IMR-90 (cell line): ENCODE data around the gene FNBP1. TPM values are rescaled to one million over a fixed set of nuclear protein-coding genes. Genes with fewer than 3 reads are reported as not detected.

ENCODE experiments used
- ATAC-seq: fragments of 200-7000 bp; cut with Tn5 transposase; 2 replicates; pipeline ENCODE4 v1.9.1; 2020; ENCODE audit warnings: low read depth, mild to moderate bottlenecking, moderate library complexity
- BruUV-seq: library from RNA; stranded (reverse); fragments of 400-500 nt; replicated peaks from 2 replicates; lab custom pipeline; 2021; lab: Mats Ljungman, UMichigan
- CTCF ChIA-PET: fragments of 300-600 bp; formaldehyde crosslinking; extraction: SDS; loops from one replicate; lab custom pipeline; 2021; ENCODE audit warnings: antibody characterized with exemption; lab: Yijun Ruan, JAX
- POLR2A ChIA-PET: fragments of 300-600 bp; sonication (Branson Sonifier 250); formaldehyde crosslinking; loops from one replicate; lab custom pipeline; 2022; ENCODE audit warnings: antibody characterized with exemption; ENCODE audit not compliant: unreplicated experiment; lab: Charles Lee
- DNase-seq: peaks from one replicate; pipeline ENCODE4 v3.0.0; 2013
- H2AFZ ChIP-seq: replicated peaks from 2 replicates; pipeline ENCODE3; 2013; ENCODE audit warnings: low read length, mild to moderate bottlenecking; ENCODE audit not compliant: poor library complexity
- H2AK5ac ChIP-seq: 2 replicates; pipeline ENCODE4 v1.6.1; 2013; ENCODE audit warnings: low read depth, low read length, inconsistent platforms
- H2AK9ac ChIP-seq: replicated peaks from 2 replicates; pipeline ENCODE3; 2013; ENCODE audit warnings: mild to moderate bottlenecking, low read depth, low read length, moderate library complexity; ENCODE audit not compliant: poor library complexity
- H2BK120ac ChIP-seq: 2 replicates; pipeline ENCODE4 v1.6.1; 2013; ENCODE audit warnings: low read depth, low read length, inconsistent platforms
- H2BK15ac ChIP-seq: 3 replicates; pipeline ENCODE4 v1.6.1; 2013; ENCODE audit warnings: low read depth, low read length, inconsistent platforms
- H2BK20ac ChIP-seq: 2 replicates; pipeline ENCODE4 v1.6.1; 2013; ENCODE audit warnings: low read depth, mild to moderate bottlenecking, inconsistent platforms, low read length, moderate library complexity
- H2BK5ac ChIP-seq: 2 replicates; pipeline ENCODE4 v1.6.1; 2013; ENCODE audit warnings: mild to moderate bottlenecking, low read depth, low read length, inconsistent platforms; ENCODE audit not compliant: poor library complexity, severe bottlenecking
- H3K14ac ChIP-seq: replicated peaks from 2 replicates; pipeline ENCODE4 v1.6.1; 2013; ENCODE audit warnings: low read depth, low read length, inconsistent platforms
- H3K18ac ChIP-seq: 2 replicates; pipeline ENCODE4 v1.6.1; 2013; ENCODE audit warnings: low read depth, low read length, control low read depth
- H3K23ac ChIP-seq: 2 replicates; pipeline ENCODE4 v1.6.1; 2013; ENCODE audit warnings: low read depth, low read length, inconsistent platforms
- H3K27ac ChIP-seq: 2 replicates; pipeline ENCODE4 v1.5.1; 2013; ENCODE audit warnings: mild to moderate bottlenecking, control low read depth, low read length; ENCODE audit not compliant: insufficient read depth
- H3K27me3 ChIP-seq: 2 replicates; pipeline ENCODE4 v1.6.1; 2013; ENCODE audit warnings: low read length; ENCODE audit not compliant: control insufficient read depth, insufficient read depth
- H3K36me3 ChIP-seq: 2 replicates; pipeline ENCODE4 v1.6.1; 2013; ENCODE audit warnings: low read length, mixed read lengths; ENCODE audit not compliant: control insufficient read depth, insufficient read depth
- H3K4ac ChIP-seq: 2 replicates; pipeline ENCODE4 v1.6.1; 2013; ENCODE audit warnings: low read depth, low read length, inconsistent platforms
- H3K4me1 ChIP-seq: 2 replicates; pipeline ENCODE4 v1.6.1; 2013; ENCODE audit warnings: low read length, mixed read lengths; ENCODE audit not compliant: control insufficient read depth, insufficient read depth
- H3K4me2 ChIP-seq: 2 replicates; pipeline ENCODE4 v1.6.1; 2013; ENCODE audit warnings: low read depth, mild to moderate bottlenecking, control low read depth, low read length, moderate library complexity
- H3K4me3 ChIP-seq: 2 replicates; pipeline ENCODE4 v1.5.1; 2013; ENCODE audit warnings: low read depth, mild to moderate bottlenecking, control low read depth, low read length, moderate library complexity; ENCODE audit not compliant: insufficient read depth
- H3K56ac ChIP-seq: 2 replicates; pipeline ENCODE4 v1.6.1; 2013; ENCODE audit warnings: low read length, inconsistent platforms; ENCODE audit not compliant: insufficient read depth; ENCODE audit errors: extremely low read depth
- H3K79me1 ChIP-seq, 2 experiments: 2 replicates each; pipeline ENCODE4 v1.6.1; 2013; ENCODE audit warnings: low read length in 2 of 2, inconsistent platforms in 1 of 2, low read depth in 1 of 2
- H3K9ac ChIP-seq: 2 replicates; pipeline ENCODE4 v1.6.1; 2013; ENCODE audit warnings: low read depth, low read length, control low read depth
- H3K9me1 ChIP-seq: 2 replicates; pipeline ENCODE4 v1.6.1; 2013; ENCODE audit warnings: low read length, inconsistent platforms; ENCODE audit not compliant: insufficient read depth
- H3K9me3 ChIP-seq: 2 replicates; pipeline ENCODE4 v1.6.1; 2013; ENCODE audit warnings: low read length; ENCODE audit not compliant: control insufficient read depth, insufficient read depth
- H4K20me1 ChIP-seq: 2 replicates; pipeline ENCODE4 v1.6.1; 2013; ENCODE audit warnings: low read length, inconsistent platforms; ENCODE audit not compliant: insufficient read depth
- H4K5ac ChIP-seq: 2 replicates; pipeline ENCODE4 v1.6.1; 2013; ENCODE audit warnings: mild to moderate bottlenecking, low read depth, low read length, control low read depth
- H4K8ac ChIP-seq, 2 experiments: 2 replicates each; pipeline ENCODE4 v1.6.1; 2013; ENCODE audit warnings: low read depth in 2 of 2, low read length in 2 of 2, control low read depth in 1 of 2, inconsistent platforms in 1 of 2
- H4K91ac ChIP-seq: 2 replicates; pipeline ENCODE4 v1.6.1; 2013; ENCODE audit warnings: low read depth, low read length, inconsistent platforms; ENCODE audit not compliant: insufficient read depth
- BHLHE40 ChIP-seq: fragments of 150-350 bp; IDR thresholded peaks from 2 replicates; pipeline ENCODE4 v1.6.1; 2016; ENCODE audit warnings: mild to moderate bottlenecking, low read depth, low read length
- CEBPB ChIP-seq: IDR thresholded peaks from 2 replicates; pipeline ENCODE4 v1.6.1; 2012; ENCODE audit warnings: low read depth, low read length, improper control_type of control experiment
- FOS ChIP-seq: fragments of 150-350 bp; IDR thresholded peaks from 2 replicates; pipeline ENCODE4 v1.6.1; 2016; ENCODE audit warnings: low read depth, low read length
- MAFK ChIP-seq: IDR thresholded peaks from 2 replicates; pipeline ENCODE4 v1.6.1; 2012; ENCODE audit warnings: low read depth, low read length, improper control_type of control experiment
- MAZ ChIP-seq: IDR thresholded peaks from 2 replicates; pipeline ENCODE4 v1.6.1; 2012; ENCODE audit warnings: low read depth, mild to moderate bottlenecking, low read length, improper control_type of control experiment, moderate library complexity, borderline replicate concordance
- MXI1 ChIP-seq: IDR thresholded peaks from 2 replicates; pipeline ENCODE4 v1.6.1; 2012; ENCODE audit warnings: low read depth, mild to moderate bottlenecking, low read length, moderate library complexity, borderline replicate concordance
- RAD21 ChIP-seq: IDR thresholded peaks from 2 replicates; pipeline ENCODE4 v1.6.1; 2012; ENCODE audit warnings: low read length, improper control_type of control experiment
- RCOR1 ChIP-seq: IDR thresholded peaks from 2 replicates; pipeline ENCODE4 v1.6.1; 2012; ENCODE audit warnings: mild to moderate bottlenecking, low read length, improper control_type of control experiment; ENCODE audit not compliant: insufficient replicate concordance
- SMC3 ChIP-seq: fragments of 150-350 bp; IDR thresholded peaks from 2 replicates; pipeline ENCODE4 v1.6.1; 2016; ENCODE audit warnings: low read depth, mild to moderate bottlenecking, antibody characterized with exemption, low read length, moderate library complexity
- WGBS, 2 experiments: methylation state at CpG; one replicate each; pipeline versions ENCODE4 v1.1.5 to v1.1.7; 2013; ENCODE audit warnings: missing lambda C conversion rate in 2 of 2; ENCODE audit not compliant: insufficient read length in 1 of 2; ENCODE audit errors: extremely low coverage in 2 of 2; 5-methylcytosine and 5-hydroxymethylcytosine counted together
- dilution Hi-C: fragments of 300-500 bp; cut with HindIII; formaldehyde crosslinking; loops from one replicate; pipeline ENCODE4 v1.14.3; 2018; ENCODE audit warnings: low sequenced_read_pairs; ENCODE audit not compliant: unreplicated experiment
- in situ Hi-C: fragments of 300-500 bp; cut with MboI; formaldehyde crosslinking; loops from 3 replicates; pipeline ENCODE4 v1.14.3; 2019; ENCODE audit warnings: low sequenced_read_pairs, inconsistent platforms, mixed read lengths
- intact Hi-C: fragments of 100-400 bp; cut with micrococcal nuclease; formaldehyde crosslinking; loops from 2 replicates; pipeline ENCODE4 v1.10.0; 2022
- polyA plus RNA-seq, 3 experiments: library from polyadenylated mRNA; depleted of rRNA; stranded (reverse); fragments of >200 nt; gene quantifications; 2 replicates each; pipeline ENCODE4 v1.2.3, GENCODE V29; 2012; ENCODE audit warnings: low replicate concordance in 1 of 3
- total RNA-seq: library from RNA; depleted of rRNA; stranded (reverse); fragments of >200 nt; gene quantifications from 2 replicates; pipeline ENCODE4 v1.2.3, GENCODE V29; 2012
- TF ChIP-seq, protein P1 (sequence below): conservative IDR thresholded peaks from 2 replicates; pipeline ENCODE4 v1.5.1; 2012; ENCODE audit warnings: mild to moderate bottlenecking, low read depth, low read length, improper control_type of control experiment

FNBP1 gene
- total and polyA plus RNA-seq, 2 of the 4 experiments (the other 2 are of a cell fraction): 10.3 to 15.4 TPM

GRCh38 chr9:129996161-129996830, 46.7 kb downstream of the FNBP1 start:
- Histone ChIP-seq H2AK9ac (no peak overlapping the region), H3K27me3 (no peaks in the 10 kb centered on the region), H3K4ac (no peak overlapping the region), H3K9me1 (no peaks in the 10 kb centered on the region), H2BK15ac (0 out of 3 replicates have a peak overlapping the region, but pooled peaks have one; percentile 72), H2BK20ac (0 out of 2 replicates have a peak overlapping the region, but pooled peaks have one; percentile 30), H3K36me3 (peaks cover 2% of the 10 kb centered on the region; the same call in 1 of the 2 replicates), H2AK5ac (0 out of 2 replicates have a peak overlapping the region, but pooled peaks have one; percentile 1), H4K8ac (peak overlapping the region in 1 of 2 experiments; percentile 40; a peak in 1 of 4 replicates), H3K9ac (no peak overlapping the region), H2BK120ac (no peak overlapping the region), H3K27ac (no peak overlapping the region), H3K18ac (no peak overlapping the region), H3K79me1 (peaks cover 13 to 27% of the 10 kb centered on the region in 2 experiments), H3K9me3 (no peaks in the 10 kb centered on the region), H3K4me2 (no peak overlapping the region), H3K56ac (no peak overlapping the region), H4K20me1 (peaks cover 10% of the 10 kb centered on the region; the same call in 1 of the 2 replicates), H3K4me3 (no peak overlapping the region), H3K23ac (no peak overlapping the region), H3K14ac (peak overlapping the region; percentile 33; the same call in 1 of the 2 replicates), H4K5ac (no peak overlapping the region), H3K4me1 (peaks cover 11% of the 10 kb centered on the region), H2BK5ac (no peak overlapping the region), H2AFZ (no peak overlapping the region), H4K91ac (no peak overlapping the region)
- POLR2A ChIA-PET: interaction anchor here (0.7 kb wide), 1 partner anchor 41 kb away, joined by 3 read pairs; no protein-coding TSS in a partner anchor
- CTCF ChIA-PET: no interaction called here
- ATAC-seq: no peak
- dilution Hi-C loops: no loop called here
- TF ChIP-seq RAD21 (no peak), MXI1 (no peak), MAZ (no peak), MAFK (no peak), CEBPB (no peak), SMC3 (no peak), RCOR1 (no peak), BHLHE40 (no peak), FOS (no peak)
- TF ChIP-seq, protein P1, sequence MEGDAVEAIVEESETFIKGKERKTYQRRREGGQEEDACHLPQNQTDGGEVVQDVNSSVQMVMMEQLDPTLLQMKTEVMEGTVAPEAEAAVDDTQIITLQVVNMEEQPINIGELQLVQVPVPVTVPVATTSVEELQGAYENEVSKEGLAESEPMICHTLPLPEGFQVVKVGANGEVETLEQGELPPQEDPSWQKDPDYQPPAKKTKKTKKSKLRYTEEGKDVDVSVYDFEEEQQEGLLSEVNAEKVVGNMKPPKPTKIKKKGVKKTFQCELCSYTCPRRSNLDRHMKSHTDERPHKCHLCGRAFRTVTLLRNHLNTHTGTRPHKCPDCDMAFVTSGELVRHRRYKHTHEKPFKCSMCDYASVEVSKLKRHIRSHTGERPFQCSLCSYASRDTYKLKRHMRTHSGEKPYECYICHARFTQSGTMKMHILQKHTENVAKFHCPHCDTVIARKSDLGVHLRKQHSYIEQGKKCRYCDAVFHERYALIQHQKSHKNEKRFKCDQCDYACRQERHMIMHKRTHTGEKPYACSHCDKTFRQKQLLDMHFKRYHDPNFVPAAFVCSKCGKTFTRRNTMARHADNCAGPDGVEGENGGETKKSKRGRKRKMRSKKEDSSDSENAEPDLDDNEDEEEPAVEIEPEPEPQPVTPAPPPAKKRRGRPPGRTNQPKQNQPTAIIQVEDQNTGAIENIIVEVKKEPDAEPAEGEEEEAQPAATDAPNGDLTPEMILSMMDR: no peak
- intact Hi-C loops: no loop called here
- in situ Hi-C loops: no loop called here
- no peak for DNase-seq
- no TSS peak for BruUV-seq
- WGBS, 2 experiments: 100% methylated on average over 3 of the region's 7 CpGs; no CpG with 5 or more reads in 1 of the 2 experiments
